Measurements from ENCODE around the gene PSMB7.

DNA sequence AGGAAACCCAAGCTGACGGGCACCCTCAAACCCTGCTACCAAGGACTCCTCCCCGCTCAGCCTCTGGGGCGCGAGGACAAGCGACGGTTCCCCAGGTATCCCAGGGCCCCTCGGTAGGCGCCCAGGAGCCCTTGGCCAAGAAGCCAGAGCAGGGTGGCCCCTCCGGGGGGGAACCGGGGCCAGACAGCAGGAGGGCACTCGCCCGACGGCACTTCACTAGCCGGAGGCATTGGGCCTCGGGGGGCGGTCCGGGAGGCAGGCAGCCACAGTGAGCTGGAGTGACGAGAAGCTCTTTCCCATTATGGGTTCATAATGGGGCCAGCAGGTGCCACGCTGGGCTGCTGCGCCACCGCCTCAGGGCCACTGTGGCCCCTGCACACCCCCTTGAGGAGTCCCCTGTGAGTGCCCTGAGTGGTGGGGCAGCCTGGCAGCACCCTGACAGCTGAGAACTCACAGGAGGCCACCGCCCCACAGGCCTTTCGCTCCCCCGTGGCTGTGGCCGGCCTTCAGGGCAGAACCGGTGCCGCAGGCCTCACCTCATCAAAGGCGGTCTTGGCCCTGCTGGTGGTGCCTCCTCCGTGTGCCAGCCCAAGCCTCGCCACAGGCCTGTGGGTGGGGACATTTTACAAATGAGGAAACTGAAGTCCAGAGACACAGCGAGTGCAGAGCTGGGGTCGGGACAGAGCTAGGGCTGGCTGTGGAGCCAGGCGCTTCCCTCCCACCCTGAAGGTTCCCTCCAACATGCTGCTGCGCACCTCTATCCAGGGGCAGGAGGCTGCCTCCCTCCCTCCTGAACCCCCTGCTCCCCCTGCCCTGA is 68.7 kb downstream of the PSMB7 start:
- TF ChIP-seq, protein P1, sequence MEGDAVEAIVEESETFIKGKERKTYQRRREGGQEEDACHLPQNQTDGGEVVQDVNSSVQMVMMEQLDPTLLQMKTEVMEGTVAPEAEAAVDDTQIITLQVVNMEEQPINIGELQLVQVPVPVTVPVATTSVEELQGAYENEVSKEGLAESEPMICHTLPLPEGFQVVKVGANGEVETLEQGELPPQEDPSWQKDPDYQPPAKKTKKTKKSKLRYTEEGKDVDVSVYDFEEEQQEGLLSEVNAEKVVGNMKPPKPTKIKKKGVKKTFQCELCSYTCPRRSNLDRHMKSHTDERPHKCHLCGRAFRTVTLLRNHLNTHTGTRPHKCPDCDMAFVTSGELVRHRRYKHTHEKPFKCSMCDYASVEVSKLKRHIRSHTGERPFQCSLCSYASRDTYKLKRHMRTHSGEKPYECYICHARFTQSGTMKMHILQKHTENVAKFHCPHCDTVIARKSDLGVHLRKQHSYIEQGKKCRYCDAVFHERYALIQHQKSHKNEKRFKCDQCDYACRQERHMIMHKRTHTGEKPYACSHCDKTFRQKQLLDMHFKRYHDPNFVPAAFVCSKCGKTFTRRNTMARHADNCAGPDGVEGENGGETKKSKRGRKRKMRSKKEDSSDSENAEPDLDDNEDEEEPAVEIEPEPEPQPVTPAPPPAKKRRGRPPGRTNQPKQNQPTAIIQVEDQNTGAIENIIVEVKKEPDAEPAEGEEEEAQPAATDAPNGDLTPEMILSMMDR (IDR thresholded peaks at IDR 0.05; ENCODE audit: low read depth, low read length): no peak
- TF ChIP-seq EZH2phosphoT487 (IDR thresholded peaks at IDR 0.05; ENCODE audit: low read depth): no peak
